Stimulated activated CD8-positive, alpha-beta memory T cell treated with anti-CD3 and anti-CD28 coated beads, Interleukin-15, amount 100 ng/mL, for 48 hours (primary cell): ENCODE results near the gene CPB2.

Experiments
- DNase-seq, 2 donors: peaks; one replicate each; pipeline ENCODE4 v3.0.0-alpha.2; 2020; ENCODE audit warnings: low read depth in 2 of 2

CPB2 gene

DNA sequence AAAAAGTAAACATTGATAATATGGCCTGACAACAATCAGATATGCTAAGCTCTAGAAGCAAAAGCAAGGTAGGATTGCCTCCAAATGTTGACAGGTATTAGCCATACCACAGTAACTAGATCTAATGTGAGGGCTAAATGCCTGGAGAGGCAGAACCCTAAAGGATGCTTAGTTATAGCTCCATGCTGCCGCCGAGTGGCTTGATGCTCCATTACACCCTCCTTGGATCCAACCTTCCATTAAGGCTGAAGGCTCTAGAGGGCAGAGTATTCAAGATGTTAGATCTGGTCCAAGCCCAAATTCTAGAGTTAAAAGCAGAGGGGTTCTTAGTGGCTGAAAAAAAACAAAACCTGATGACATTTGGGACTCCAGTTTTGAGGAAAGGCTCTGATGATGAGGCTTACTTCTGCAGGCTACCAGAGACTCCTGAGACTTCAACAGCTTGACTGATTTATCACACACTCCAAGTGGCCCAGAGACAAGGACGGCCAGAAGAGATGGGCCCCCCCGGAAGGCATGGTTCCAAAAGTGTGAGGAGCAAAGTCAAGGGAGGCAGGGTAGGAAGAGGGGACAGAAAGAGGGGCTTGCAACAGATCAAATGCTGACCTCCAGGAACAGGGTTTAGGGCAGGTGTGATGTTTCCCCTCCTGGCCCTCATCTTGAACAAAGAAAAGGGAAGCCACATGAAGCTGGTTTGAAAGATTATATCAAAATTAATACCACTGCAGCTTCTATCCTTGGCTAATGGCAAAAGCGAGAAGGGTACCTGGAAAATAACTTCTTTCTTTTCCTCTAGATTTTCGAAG lies 21.9 kb upstream of the CPB2 start:
- DNase-seq = peak; percentile 32 to 43

DNA sequence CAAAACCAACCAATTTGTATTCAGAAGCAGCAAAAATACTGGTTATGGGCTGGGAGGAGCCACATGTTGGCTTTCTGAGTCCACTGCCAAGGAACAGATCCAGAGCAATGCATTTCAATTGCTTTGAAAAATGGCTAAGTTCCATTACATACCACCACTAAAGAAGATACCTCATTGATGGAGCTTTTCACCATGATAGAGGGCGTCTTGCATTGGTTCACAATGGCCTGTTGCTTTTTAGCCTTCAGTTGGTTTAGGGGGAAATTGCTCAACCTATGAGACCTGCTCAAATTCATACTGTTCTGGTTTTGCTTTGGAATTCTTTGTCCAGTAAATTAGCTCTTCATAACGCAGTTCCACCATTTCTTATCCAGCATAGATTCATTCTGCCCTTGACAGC lies 21.2 kb upstream of the CPB2 start:
- DNase-seq = no peak

DNA sequence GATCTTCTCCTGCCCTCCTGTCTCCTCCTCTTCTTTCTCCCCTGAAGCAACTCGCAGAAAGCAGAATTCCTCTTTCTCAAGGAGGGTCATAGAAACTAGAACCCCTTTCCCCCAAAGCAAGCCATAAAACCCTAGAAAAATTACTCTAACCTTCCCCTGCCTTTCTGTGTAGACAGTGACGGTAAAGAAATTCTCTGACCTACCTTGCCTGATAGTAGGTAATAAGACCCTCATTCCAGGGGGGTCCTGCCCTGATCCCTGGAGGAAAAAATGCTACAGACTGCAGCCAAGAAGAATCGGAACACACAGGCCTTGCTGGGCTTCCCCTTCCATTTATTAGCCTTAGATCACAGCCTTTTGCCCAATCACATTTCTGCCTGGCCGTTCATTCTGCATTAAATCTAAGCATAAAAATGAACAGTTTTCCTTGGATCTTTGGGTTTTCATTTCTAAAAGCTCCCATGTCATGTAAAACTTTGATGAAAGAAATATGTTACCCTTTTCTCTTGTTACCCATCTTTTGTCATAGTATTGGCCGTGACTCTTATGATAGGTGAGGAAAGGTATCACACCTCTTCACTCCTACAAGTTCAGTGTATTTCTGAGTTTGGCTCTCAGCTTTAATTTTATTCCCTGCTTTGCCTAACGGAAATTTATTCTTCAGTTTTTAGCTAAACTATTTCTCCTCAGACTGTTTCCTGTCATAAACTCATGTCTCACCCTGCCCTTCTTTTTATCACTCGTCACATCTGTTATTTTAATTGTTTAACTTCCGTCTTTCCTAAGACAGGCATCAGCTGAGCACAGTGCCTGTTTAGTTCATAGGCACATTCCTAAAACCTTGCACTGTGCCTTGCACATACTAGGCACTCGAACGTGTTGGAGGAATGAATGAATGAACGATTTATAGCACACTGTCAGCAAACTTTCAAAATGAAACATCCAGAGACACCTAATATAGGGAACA lies 20.4 kb upstream of the CPB2 start:
- DNase-seq = no peak

DNA sequence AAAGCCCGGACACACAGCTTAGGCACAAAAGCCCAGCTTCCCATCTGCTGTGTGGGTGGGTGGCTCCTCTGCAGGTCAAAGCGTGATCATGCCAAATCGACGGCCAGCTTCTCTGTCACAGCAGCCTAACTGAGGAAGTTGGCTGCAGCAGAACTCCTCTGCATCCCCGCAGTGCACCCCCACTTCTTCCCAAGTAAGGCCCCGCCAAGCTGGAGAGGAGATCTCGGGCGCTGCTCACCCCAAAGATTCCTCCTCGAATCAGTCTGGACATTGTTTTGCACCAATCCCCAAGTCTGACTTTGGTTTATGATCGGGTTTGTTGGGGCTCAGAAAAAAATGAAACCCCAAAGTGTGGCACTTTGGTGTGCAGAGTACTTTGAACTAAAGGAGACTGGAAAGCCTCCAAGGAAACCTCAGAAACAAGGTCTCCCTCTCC lies 19.7 kb upstream of the CPB2 start:
- DNase-seq = no peak

DNA sequence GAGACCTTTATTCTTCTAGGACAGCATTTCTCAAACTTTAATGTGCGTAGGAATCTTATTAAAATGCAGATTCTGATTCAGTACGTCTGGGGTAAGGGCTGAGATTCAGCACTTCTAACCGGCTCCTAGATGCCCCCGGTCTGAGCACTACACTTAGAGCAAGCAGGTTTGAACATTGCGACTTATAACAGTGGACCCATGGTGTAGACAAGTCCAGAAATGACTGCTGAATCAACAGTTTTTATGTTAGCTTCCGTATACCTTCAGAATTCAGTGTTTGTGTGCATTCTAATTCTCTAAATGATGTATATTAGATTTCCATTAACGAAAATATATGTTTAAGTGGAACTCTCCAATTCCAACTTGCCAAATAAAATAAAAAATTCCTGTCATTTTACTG lies 17.5 kb upstream of the CPB2 start:
- DNase-seq = no peak

DNA sequence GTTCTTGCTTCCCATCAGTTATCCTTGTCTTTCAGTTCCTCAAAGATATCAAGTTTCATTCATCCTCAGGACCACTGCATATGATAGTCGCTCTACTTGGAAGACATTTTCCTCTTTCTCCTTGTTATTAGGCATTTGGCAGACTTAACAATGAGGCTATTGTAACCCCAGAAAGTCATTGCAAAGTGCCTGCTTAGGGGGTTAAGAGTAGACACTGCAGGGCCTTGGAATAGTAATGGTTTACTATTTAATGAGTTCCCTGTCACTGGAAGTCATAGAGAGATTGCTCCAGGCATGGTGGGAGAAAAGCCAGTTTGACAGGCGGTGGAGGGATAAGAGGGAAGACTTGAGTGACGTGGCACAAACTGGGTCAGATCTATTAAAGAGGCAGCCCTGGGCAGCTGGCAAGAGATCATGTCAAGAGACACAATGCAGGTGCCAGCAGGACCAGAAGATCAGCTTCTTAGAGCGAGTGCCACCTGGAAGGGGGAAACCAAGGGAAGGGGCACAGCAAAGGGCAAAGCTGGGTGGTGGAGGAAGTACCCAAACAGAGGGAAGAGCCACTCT lies 16.8 kb upstream of the CPB2 start:
- DNase-seq = no peak

DNA sequence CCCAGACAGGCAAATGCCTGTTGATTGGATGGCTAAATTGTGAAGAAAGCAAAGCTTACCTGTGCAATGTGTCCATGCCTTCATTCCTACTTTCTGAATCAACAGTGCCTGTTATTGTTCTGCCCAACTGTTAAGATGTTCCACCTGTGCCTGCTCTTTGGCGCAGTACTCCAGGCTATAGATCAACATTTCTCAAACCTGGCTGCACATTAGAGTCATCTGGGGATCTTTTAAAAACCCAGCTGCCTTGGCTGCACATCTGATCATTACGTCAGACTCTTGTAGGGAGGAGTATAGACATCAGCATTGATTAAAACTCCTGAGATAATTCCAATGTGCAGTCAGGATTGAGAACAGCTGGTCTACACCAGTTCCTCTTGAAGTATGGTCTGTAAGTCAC lies 16.2 kb upstream of the CPB2 start:
- no peak for DNase-seq

DNA sequence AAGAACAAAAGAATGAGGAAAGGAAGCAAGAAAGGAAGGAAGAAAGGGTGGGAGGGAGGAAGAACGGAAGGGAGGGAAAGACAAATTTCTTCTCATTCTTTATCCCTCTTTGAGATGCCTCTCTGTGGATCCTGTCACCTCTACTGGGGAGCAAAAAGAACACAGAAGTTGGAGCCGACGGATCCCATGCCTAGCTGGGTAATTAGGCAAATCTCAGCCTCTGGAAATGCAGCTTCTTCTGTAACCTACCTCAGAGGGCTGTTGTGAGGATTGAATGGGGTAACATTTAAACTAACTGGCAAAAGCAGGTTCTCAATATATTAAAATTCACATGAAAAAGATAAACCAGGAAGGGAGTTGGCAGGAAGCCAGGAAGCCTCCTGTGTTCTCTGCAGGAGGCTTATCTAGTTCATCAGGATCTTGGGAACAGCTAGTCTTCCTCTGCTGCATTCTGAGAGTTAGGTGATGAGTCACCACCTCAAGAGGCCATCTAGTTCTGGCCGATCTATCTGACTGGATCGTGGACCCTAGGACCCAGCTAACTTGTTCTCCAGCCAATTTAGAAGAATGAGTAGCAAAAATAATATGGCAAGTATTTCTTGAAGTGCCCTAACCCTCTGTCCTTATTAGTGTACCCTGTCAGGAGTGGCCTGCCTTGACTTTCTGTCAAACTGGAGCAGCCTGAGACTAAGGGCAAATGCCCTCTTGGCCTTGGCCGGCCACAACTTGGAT lies 15.2 kb upstream of the CPB2 start:
- DNase-seq = no peak

DNA sequence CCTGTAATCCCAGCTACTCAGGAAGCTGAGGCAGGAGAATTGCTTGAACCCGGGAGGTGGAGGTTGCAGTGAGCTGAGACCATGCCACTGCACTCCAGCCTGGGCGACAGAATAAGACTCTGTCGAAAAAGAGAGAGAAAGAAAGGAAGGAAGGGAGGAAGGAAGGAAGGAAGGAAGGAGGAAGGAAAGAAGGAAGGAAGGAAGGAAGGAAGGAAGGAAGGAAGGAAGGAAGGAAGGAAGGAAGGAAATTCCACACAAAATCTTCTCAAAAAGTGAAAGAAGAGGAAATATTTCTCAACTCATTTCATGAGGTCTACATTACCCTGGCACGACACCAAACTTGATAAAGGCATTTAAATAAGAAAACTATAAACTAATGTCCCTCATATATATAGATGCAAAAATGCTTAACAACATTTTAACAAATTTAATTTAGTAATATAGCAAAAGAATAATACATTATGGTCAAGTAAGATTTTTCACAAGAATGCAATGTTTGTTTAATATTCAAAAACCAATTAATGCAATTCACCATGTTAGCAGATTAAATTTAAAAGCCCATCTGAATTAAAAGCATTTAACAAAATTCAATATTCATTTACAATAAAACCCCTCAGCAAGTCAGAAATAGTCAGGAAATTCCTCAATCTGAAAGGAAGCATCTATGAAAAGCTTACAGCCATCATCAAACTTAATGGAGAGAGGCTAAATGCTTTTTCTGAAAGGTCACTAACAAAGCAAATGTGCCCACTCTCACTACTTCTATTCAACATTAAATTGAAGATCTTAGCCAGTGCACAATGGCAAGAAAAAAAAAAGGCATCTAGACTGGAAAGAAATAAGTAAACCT lies 12.0 kb upstream of the CPB2 start:
- no peak for DNase-seq

DNA sequence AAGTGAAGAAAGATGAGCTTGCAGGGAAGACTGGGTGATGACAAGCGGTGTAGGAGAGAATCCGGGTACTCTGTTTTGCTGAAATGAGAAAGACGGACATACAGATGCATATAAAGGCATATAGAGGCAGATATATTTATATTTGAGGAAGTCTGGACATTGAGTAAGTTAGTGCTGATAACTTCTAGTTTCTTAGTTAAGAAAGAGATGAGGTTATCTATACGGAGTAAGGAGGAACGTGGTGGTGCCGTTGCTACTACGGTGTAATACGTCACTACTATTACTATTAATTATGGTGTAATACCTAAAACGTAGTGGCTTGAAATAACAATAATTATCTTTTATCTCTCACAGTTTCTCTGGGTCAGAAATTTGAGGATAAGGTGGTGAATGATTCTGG lies 9.8 kb upstream of the CPB2 start:
- no peak for DNase-seq

DNA sequence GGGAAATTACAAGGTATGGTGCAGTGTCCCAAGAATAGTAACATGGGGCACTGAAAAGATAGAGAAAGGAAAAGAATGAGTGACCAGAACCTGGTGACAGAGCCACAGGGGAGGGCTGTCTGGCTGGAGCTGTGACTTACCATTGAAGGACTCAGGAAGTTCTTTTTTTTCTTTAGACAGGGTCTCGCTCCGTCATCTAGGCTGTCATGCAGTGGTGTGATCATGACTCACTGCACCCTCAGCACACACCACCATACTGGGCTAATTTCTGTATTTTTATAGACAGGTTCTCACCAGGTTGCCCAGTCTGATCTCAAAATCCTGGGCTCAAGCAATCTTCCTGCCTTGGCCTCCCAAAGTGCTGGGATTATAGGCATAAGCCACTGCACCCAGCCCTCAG lies 8.8 kb upstream of the CPB2 start:
- DNase-seq = no peak

DNA sequence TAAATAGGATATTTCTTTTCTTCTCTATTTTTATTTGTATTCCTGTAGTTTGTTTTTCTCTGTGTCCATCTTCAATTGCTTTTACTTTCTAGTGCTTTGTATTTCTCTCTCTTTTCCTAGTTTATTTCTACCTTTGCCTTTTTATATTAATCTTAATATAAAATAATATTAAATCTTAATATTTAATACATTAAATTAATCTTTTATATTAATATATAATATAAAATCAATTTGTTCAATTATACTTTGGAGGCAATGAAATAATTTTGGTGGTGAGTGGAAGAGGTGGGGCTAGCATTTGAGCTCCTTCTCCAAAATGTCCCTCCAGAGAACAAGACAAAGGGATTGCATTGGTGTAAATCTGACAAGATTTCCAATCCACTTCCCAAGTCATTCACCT lies 6.3 kb upstream of the CPB2 start:
- DNase-seq = no peak

DNA sequence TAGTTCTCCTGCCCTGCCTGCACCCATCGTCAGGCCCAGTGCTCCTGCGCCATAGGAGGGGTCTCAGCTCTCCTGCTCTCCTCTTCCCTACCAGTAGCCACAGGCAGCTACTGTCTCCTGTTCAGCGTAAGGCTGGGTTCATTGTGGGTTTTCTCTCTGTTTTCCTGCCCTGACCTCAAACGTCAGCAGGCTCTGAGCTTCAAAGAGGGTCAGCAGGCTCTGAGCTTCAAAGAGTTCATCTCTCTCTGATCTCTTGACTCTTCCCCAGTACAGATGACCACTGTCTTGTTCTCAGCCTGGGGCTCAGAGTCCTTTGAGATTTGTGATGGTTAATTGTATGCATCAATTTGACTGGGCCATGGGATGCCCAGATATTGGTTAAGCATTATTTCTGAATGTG lies 4.6 kb upstream of the CPB2 start:
- no peak for DNase-seq

DNA sequence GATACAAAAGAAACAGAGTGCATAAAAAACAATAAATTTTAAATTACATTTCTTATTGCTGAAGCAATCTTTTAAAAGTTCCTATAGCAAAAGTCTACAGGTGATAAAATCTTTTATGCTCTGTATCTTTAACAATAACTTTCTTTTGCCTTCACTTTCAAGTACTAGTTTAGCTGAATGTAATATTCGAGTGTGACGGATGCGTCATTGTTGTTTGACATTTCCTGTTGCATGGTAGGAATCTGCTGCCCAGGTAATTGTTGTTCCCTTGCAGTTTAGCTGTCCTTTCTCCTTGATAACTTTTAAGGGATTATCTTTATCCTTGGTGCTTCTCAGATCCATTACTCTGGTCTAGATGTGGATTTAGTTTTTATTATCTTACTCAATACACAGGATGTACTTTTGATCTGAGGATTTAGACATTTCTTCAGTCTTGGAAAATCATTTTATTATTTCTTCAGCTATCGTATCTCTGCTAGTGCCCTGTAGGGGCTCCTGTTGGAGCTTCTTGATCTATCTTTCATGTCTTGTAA lies 2.1 kb upstream of the CPB2 start:
- no peak for DNase-seq

DNA sequence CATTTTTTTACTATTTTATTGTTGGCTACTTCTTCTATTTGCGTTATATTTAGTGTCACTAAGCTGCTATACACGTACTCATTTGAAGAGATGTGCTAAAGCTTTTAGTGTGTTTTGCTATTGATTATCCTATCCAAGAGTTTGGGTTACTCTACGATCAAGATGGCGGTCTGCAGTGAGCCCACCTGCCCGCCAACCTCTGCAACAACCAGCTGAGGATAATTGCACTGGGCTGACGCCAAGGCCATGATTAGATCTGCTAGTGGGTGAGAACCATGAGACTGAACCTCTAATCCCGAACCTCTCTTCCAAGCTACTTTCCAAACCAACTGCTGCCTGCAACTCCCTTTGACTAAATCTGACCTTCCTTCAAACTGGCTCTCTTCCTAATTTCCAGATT lies 1.8 kb downstream of the CPB2 start:
- DNase-seq = no peak

DNA sequence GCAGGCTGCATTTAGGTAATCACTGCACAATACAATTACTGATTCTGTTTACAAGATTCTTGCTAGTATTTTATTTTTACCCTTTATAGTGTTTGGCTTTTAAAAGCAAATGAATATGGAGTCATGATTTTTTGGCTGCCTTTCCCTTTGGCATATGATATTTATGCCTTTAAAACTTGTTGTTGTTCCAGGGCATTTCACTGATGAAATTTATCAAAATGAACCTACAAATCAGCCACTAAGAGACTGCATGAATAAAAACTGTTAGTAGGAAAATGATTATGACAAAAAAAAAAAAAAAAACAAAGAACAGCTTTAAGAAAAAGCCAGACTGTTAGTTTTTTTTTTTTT lies 2.6 kb downstream of the CPB2 start:
- DNase-seq = no peak

DNA sequence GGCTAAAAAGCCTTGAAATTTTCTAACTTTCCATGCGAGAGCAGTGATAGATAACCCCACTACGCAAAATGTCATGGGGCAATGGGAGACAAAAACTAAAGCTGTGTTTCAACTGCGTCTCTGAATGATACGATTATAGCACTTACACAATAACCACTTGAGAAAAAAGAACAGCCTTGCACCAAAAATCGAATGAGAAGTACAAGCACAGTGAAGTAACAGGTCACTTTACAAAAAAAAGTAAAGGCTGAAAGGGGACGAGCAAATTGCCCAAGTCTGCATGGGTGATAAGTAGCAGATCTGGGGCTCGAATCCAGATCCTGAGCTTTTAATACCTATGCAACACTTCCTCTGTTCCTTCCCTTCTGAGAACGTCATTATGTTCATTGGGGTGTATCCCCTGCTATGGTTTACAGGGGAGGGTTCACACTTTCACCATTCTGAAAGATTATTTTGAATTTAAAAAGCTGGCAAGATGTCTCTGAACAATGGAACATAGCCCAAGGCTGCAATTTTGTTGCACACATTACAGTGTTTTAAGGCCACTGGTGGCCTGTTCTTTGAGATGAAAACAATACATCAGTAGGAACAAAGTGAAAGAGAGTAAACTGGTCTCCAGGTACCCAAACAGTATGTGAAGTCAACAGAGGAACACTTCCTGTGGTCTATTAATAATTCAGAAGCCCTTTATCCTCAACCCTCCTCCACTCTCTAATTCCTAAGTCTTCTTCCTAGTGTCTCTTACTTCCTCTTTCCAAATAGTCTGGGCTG lies 3.2 kb downstream of the CPB2 start:
- DNase-seq = no peak

DNA sequence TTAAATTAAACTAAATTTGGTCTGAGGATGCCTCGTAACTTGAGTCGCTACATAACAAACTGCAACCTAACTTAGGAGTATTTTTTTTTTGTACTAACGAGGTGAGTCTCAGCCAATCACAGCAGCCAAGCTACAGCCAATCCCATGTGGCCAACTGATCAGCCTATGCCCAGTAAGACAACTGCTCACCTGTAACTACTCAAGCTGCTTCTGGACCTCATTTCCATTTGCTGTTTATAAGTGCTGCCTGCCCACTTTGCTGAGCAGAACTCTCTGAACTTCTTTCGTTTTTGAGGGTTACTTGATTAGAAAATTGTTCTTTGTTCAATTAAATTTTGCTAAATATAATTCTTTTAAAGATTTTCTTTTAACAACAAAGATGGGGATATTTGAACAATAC lies 3.8 kb downstream of the CPB2 start:
- no peak for DNase-seq

DNA sequence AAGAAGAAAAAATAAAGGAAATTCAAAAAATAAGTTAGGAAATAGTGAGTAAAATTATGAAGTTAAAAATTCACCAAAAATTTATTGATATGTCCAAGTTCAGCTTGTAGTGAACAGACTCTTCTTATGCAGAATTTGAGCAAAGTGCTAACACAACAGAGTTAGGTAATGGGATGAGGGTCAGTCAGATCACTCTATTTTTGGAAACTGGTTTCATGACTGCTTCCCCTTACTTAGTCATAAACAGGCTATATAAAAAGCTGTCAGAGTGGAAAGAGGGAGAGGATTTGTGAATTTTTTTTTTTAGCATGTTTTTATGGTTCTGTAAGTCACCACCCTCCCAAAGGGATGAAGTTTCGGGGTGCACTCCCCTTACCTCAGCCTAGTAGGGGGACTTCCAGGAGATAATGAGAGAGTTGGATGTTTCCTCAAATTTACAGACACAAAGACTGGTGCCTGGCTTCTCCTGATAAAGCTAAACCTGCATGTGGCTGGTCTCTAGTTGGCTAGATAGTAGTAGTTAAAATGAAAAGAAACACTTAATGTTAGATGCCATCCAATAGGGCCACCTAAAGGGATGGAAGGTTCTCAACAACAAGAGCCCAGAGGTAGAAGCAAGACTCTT lies 4.5 kb downstream of the CPB2 start:
- DNase-seq = no peak

DNA sequence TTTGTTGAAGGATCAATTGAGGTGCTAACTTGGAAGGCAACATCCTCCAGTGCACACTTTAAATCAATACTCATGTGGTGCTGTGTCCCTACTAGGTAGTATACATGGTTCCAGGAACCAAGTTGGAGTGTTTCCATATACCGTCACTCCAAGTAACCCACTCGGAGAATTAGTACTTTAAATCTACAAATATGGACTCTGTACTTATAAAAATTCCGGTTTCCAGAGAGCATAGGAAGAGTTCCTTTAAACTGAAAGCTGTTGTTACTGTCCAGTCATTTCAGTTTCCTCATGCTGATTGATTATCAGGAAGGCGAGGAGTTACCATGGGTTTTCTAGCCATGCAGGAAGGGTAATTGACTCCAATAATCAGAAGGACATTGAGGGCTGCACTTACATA lies 7.2 kb downstream of the CPB2 start:
- DNase-seq = no peak
